Neural cell (in vitro differentiated cells): ENCODE results near the gene MSI2. TPM values are rescaled to one million over a fixed set of nuclear protein-coding genes. Genes with fewer than 3 reads are reported as not detected.

Experiments used
- H2AFZ ChIP-seq: fragments of 200-600, 300-800 bp; sonication (generic), shearing (Covaris generic); 2 replicates; pipeline ENCODE4 v1.6.0; 2014; ENCODE audit warnings: low read depth, mild to moderate bottlenecking, antibody characterized with exemption, low read length, moderate library complexity
- H3F3A ChIP-seq: fragments of 200-600 bp; shearing (Covaris generic); 2 replicates; pipeline ENCODE4 v1.6.1; 2016; ENCODE audit warnings: mild to moderate bottlenecking, moderate library complexity, mixed read lengths, antibody characterized with exemption, low read length; ENCODE audit not compliant: insufficient read depth, poor library complexity, severe bottlenecking
- H3K27ac ChIP-seq: fragments of 200-600, 300-800 bp; sonication (generic), shearing (Covaris generic); 2 replicates; pipeline ENCODE4 v1.5.1; 2014; ENCODE audit warnings: mild to moderate bottlenecking, low read length, moderate library complexity
- H3K27me3 ChIP-seq: fragments of 300-800, 200-600 bp; sonication (generic), shearing (Covaris generic); 2 replicates; pipeline ENCODE4 v1.6.0; 2014; ENCODE audit warnings: mild to moderate bottlenecking, low read depth, low read length, moderate library complexity; ENCODE audit not compliant: insufficient read depth
- H3K36me3 ChIP-seq: fragments of 300-800, 200-600 bp; sonication (generic), shearing (Covaris generic); 2 replicates; pipeline ENCODE4 v1.5.1; 2014; ENCODE audit warnings: mild to moderate bottlenecking, antibody characterized with exemption, low read length, moderate library complexity; ENCODE audit not compliant: insufficient read depth
- H3K4me2 ChIP-seq: fragments of 300-800, 200-600 bp; sonication (generic), shearing (Covaris generic); 2 replicates; pipeline ENCODE4 v1.6.0; 2014; ENCODE audit warnings: mild to moderate bottlenecking, low read length
- H3K4me3 ChIP-seq: fragments of 300-800, 200-600 bp; sonication (generic), shearing (Covaris generic); 2 replicates; pipeline ENCODE4 v1.5.1; 2014; ENCODE audit warnings: mild to moderate bottlenecking, low read length, moderate library complexity
- H3K79me2 ChIP-seq: fragments of 200-600 bp; shearing (Covaris generic); replicated peaks from 2 replicates; pipeline ENCODE4 v1.6.0; 2014; ENCODE audit warnings: mild to moderate bottlenecking, low read length, moderate library complexity; ENCODE audit not compliant: insufficient read depth
- H3K9ac ChIP-seq: fragments of 300-800, 200-600 bp; sonication (generic), shearing (Covaris generic); 2 replicates; pipeline ENCODE4 v1.6.1; 2016; ENCODE audit warnings: mild to moderate bottlenecking, low read length, mixed read lengths
- H3K9me2 ChIP-seq: fragments of 200-600 bp; shearing (Covaris generic); 2 replicates; pipeline ENCODE4 v1.6.1; 2016; ENCODE audit warnings: mild to moderate bottlenecking, low read length, mixed read lengths; ENCODE audit not compliant: insufficient read depth
- H3K9me3 ChIP-seq: fragments of 200-600, 300-800 bp; sonication (generic), shearing (Covaris generic); 2 replicates; pipeline ENCODE4 v1.6.1; 2016; ENCODE audit warnings: mild to moderate bottlenecking, mixed run types, low read length, moderate library complexity, mixed read lengths
- H4K20me1 ChIP-seq: fragments of 200-600 bp; shearing (Covaris generic); 2 replicates; pipeline ENCODE4 v1.6.1; 2016; ENCODE audit warnings: mild to moderate bottlenecking, mixed run types; ENCODE audit not compliant: insufficient read depth
- CTCF ChIP-seq: fragments of 450-650 bp; IDR thresholded peaks from 2 replicates; pipeline ENCODE4 v1.5.1; 2014; ENCODE audit warnings: antibody characterized with exemption, mild to moderate bottlenecking, moderate library complexity; ENCODE audit not compliant: poor library complexity, severe bottlenecking
- EP300 ChIP-seq: fragments of 450-650 bp; conservative IDR thresholded peaks from 2 replicates; pipeline ENCODE4 v1.6.1; 2014; ENCODE audit warnings: antibody characterized with exemption, mild to moderate bottlenecking, moderate library complexity; ENCODE audit not compliant: poor library complexity, severe bottlenecking
- EZH2 ChIP-seq: fragments of 200-600, 300-800 bp; shearing (Covaris generic), sonication (generic); IDR thresholded peaks from 2 replicates; pipeline ENCODE4 v1.6.1; 2014; ENCODE audit warnings: antibody characterized with exemption, low read length, borderline replicate concordance, mild to moderate bottlenecking; ENCODE audit not compliant: insufficient read depth, poor library complexity, severe bottlenecking
- MXI1 ChIP-seq: fragments of 450-650 bp; conservative IDR thresholded peaks from 2 replicates; pipeline ENCODE4 v1.6.1; 2014; ENCODE audit warnings: antibody characterized with exemption, mild to moderate bottlenecking; ENCODE audit not compliant: poor library complexity, severe bottlenecking
- POLR2AphosphoS5 ChIP-seq: IDR thresholded peaks from 2 replicates; pipeline ENCODE4 v1.6.1; 2012
- RAD21 ChIP-seq: fragments of 450-650 bp; conservative IDR thresholded peaks from 2 replicates; pipeline ENCODE4 v1.6.1; 2014; ENCODE audit warnings: antibody characterized with exemption, mild to moderate bottlenecking, moderate library complexity
- REST ChIP-seq: IDR thresholded peaks from 2 replicates; pipeline ENCODE4 v1.6.1; 2012; ENCODE audit warnings: borderline replicate concordance
- SMC3 ChIP-seq: fragments of 450-650 bp; conservative IDR thresholded peaks from 2 replicates; pipeline ENCODE4 v1.6.1; 2014; ENCODE audit warnings: antibody characterized with exemption, mild to moderate bottlenecking, moderate library complexity; ENCODE audit not compliant: poor library complexity
- TAF1 ChIP-seq: IDR thresholded peaks from 2 replicates; pipeline ENCODE4 v1.6.1; 2012; ENCODE audit warnings: low read depth
- polyA plus RNA-seq: library from polyadenylated mRNA; depleted of rRNA; stranded (reverse); fragments of >200 nt; gene quantifications from 2 replicates; pipeline ENCODE4 v1.2.3, GENCODE V29; 2014

The MSI2 gene
- polyA plus RNA-seq, 1 donor from 2014 or later: 61.4 TPM

GRCh38 chr17:57457188-57457587 is 200.9 kb downstream of the MSI2 start:
- Histone ChIP-seq H3K4me3 (no peak overlapping the region), H2AFZ (no peak overlapping the region), H3K9me2 (no peaks in the 10 kb centered on the region), H4K20me1 (no peaks in the 10 kb centered on the region), H3K27ac (no peak overlapping the region), H3K79me2 (peaks cover 30% of the 10 kb centered on the region), H3K9me3 (no peaks in the 10 kb centered on the region), H3K9ac (no peak overlapping the region), H3F3A (no peaks in the 10 kb centered on the region), H3K36me3 (no peaks in the 10 kb centered on the region), H3K27me3 (no peaks in the 10 kb centered on the region), H3K4me2 (no peak overlapping the region)
- no peak for TF ChIP-seq POLR2AphosphoS5
- TF ChIP-seq REST: no peak
- TF ChIP-seq RAD21: no peak
- TF ChIP-seq TAF1: no peak
- TF ChIP-seq CTCF: no peak

- Histone ChIP-seq H2AFZ (no peak overlapping the region), H3K9me2 (no peaks in the 10 kb centered on the region), H3K4me3 (no peak overlapping the region), H3K4me2 (no peak overlapping the region), H3K27ac (no peak overlapping the region), H3K79me2 (peaks cover 35% of the 10 kb centered on the region), H3K9me3 (no peaks in the 10 kb centered on the region), H3K27me3 (no peaks in the 10 kb centered on the region), H3F3A (no peaks in the 10 kb centered on the region), H3K9ac (no peak overlapping the region), H3K36me3 (no peaks in the 10 kb centered on the region), H4K20me1 (no peaks in the 10 kb centered on the region)
- no peak for TF ChIP-seq EZH2
- TF ChIP-seq MXI1: no peak
- TF ChIP-seq EP300: no peak
- no peak for TF ChIP-seq SMC3
- no peak for TF ChIP-seq REST
- TF ChIP-seq CTCF: no peak
- TF ChIP-seq TAF1: no peak
- TF ChIP-seq RAD21: no peak
- TF ChIP-seq POLR2AphosphoS5: no peak
Measured at GRCh38 chr17:57458718-57459285, 202.5 kb downstream of the MSI2 start.
